ENCODE results near the gene STOM.

The STOM gene

GRCh38 chr9:121289026-121289771, 80.9 kb downstream of the STOM start:
- Histone ChIP-seq H3K4me1 (ENCODE audit: control insufficient read depth, insufficient read depth, low read length) (peaks cover 8% of the 10 kb centered on the region; the same call in 1 of the 2 replicates), H3K36me3 (ENCODE audit: control insufficient read depth in 2 of 2, insufficient read depth in 1 of 2, low read length in 2 of 2) (no peaks in the 10 kb centered on the region), H3K9me3 (ENCODE audit: control insufficient read depth, insufficient read depth, low read depth, low read length) (no peaks in the 10 kb centered on the region), H3K27ac (ENCODE audit: extremely low read depth, low read depth, low read length) (peak overlapping the region; percentile 35; the same call in 1 of the 2 replicates), H3K4me3 (ENCODE audit: low read depth, low read length) (no peak overlapping the region)
- CTCF ChIA-PET = interaction anchor here (0.6 to 6.2 kb wide), 5 partner anchors 11 to 306 kb away, joined by 3 to 42 read pairs (median 3); no protein-coding TSS in a partner anchor
- POLR2A ChIA-PET = interaction anchor here (0.5 to 0.9 kb wide), 2 partner anchors 21 to 1945 kb away, joined by 4 read pairs; partner anchors contain the start of gene GSN
- TF ChIP-seq WT1 (tag by site-specific recombination; IDR thresholded peaks at IDR 0.05) = no peak
- TF ChIP-seq ZNF843 (tag by site-specific recombination; IDR thresholded peaks at IDR 0.05) = no peak
- TF ChIP-seq SP3 (tag by site-specific recombination; IDR thresholded peaks at IDR 0.05) = no peak
- no peak for TF ChIP-seq ZNF513 (tag by site-specific recombination; IDR thresholded peaks at IDR 0.05)
- TF ChIP-seq ZSCAN16 (tag by site-specific recombination; IDR thresholded peaks at IDR 0.05) = no peak
- no peak for TF ChIP-seq ZSCAN30 (tag by site-specific recombination; IDR thresholded peaks at IDR 0.05)
- TF ChIP-seq ZNF544 (tag by site-specific recombination; IDR thresholded peaks at IDR 0.05) = no peak
- TF ChIP-seq ZNF394 (tag by site-specific recombination; IDR thresholded peaks at IDR 0.05; ENCODE audit: borderline replicate concordance) = no peak
- no peak for TF ChIP-seq PRDM4 (tag by site-specific recombination; IDR thresholded peaks at IDR 0.05)
- TF ChIP-seq ZNF501 (tag by site-specific recombination; IDR thresholded peaks at IDR 0.05) = no peak
- TF ChIP-seq ZFHX2 (tag by site-specific recombination; conservative IDR thresholded peaks at IDR 0.05) = 0 out of 2 replicates have a peak, but pooled peaks have one; percentile 12
- TF ChIP-seq ZNF830 (tag by site-specific recombination; IDR thresholded peaks at IDR 0.05; ENCODE audit: low read depth) = no peak
- 0 out of 2 replicates have a peak, but pooled peaks have one; percentile 57 for TF ChIP-seq ZNF768 (tag by site-specific recombination; IDR thresholded peaks at IDR 0.05)
- TF ChIP-seq ZNF623 (tag by site-specific recombination; IDR thresholded peaks at IDR 0.05) = no peak
- TF ChIP-seq ZNF549 (tag by site-specific recombination; IDR thresholded peaks at IDR 0.05) = no peak
- TF ChIP-seq ZNF529 (tag by site-specific recombination; IDR thresholded peaks at IDR 0.05; ENCODE audit: insufficient replicate concordance) = no peak
- peak; percentile 12; the same call in 1 of the 2 replicates for TF ChIP-seq ZNF362 (tag by site-specific recombination; IDR thresholded peaks at IDR 0.05)
- no peak for TF ChIP-seq ZNF221 (tag by site-specific recombination; IDR thresholded peaks at IDR 0.05; ENCODE audit: borderline replicate concordance)
- TF ChIP-seq ZNF350 (tag by site-specific recombination; IDR thresholded peaks at IDR 0.05) = no peak
- no peak for TF ChIP-seq SP7 (tag by site-specific recombination; IDR thresholded peaks at IDR 0.05)
- TF ChIP-seq ELK4 (IDR thresholded peaks at IDR 0.05; ENCODE audit: borderline replicate concordance, low read depth, low read length) = no peak
- no peak for TF ChIP-seq ZNF433 (tag by site-specific recombination; IDR thresholded peaks at IDR 0.05; ENCODE audit: low read depth)
- TF ChIP-seq ZBTB20 (tag by site-specific recombination; IDR thresholded peaks at IDR 0.05) = peak; percentile 33
- TF ChIP-seq, protein P1, sequence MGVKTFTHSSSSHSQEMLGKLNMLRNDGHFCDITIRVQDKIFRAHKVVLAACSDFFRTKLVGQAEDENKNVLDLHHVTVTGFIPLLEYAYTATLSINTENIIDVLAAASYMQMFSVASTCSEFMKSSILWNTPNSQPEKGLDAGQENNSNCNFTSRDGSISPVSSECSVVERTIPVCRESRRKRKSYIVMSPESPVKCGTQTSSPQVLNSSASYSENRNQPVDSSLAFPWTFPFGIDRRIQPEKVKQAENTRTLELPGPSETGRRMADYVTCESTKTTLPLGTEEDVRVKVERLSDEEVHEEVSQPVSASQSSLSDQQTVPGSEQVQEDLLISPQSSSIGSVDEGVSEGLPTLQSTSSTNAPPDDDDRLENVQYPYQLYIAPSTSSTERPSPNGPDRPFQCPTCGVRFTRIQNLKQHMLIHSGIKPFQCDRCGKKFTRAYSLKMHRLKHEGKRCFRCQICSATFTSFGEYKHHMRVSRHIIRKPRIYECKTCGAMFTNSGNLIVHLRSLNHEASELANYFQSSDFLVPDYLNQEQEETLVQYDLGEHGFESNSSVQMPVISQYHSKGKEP (tag by site-specific recombination; IDR thresholded peaks at IDR 0.05) = no peak
- TF ChIP-seq, protein P2, sequence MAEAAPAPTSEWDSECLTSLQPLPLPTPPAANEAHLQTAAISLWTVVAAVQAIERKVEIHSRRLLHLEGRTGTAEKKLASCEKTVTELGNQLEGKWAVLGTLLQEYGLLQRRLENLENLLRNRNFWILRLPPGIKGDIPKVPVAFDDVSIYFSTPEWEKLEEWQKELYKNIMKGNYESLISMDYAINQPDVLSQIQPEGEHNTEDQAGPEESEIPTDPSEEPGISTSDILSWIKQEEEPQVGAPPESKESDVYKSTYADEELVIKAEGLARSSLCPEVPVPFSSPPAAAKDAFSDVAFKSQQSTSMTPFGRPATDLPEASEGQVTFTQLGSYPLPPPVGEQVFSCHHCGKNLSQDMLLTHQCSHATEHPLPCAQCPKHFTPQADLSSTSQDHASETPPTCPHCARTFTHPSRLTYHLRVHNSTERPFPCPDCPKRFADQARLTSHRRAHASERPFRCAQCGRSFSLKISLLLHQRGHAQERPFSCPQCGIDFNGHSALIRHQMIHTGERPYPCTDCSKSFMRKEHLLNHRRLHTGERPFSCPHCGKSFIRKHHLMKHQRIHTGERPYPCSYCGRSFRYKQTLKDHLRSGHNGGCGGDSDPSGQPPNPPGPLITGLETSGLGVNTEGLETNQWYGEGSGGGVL (tag by site-specific recombination; IDR thresholded peaks at IDR 0.05) = peak; percentile 47; the same call in 1 of the 2 replicates
